Endothelial cell of umbilical vein (primary cell): ENCODE results near the gene PPP1R12C.

Source experiments
- EZH2 ChIP-seq: IDR thresholded peaks from 2 replicates; pipeline ENCODE4 v1.6.1; 2012; ENCODE audit warnings: borderline replicate concordance, low read depth, mild to moderate bottlenecking, moderate library complexity, low read length, inconsistent platforms; ENCODE audit not compliant: severe bottlenecking
- GATA2 ChIP-seq: IDR thresholded peaks from 2 replicates; pipeline ENCODE4 v1.7.0; 2011; ENCODE audit warnings: low read depth, mild to moderate bottlenecking, moderate library complexity, mixed read lengths, low read length; ENCODE audit not compliant: insufficient read length, insufficient read depth
- JUN ChIP-seq: IDR thresholded peaks from 2 replicates; pipeline ENCODE4 v1.6.1; 2011; ENCODE audit warnings: borderline replicate concordance, low read depth; ENCODE audit not compliant: insufficient read length, insufficient read depth
- MYC ChIP-seq: IDR thresholded peaks from one replicate; pipeline ENCODE4 v1.6.1; 2011; ENCODE audit warnings: mild to moderate bottlenecking, low read depth, low read length
- POLR2AphosphoS5 ChIP-seq: IDR thresholded peaks from 2 replicates; pipeline ENCODE4 v1.6.1; 2012; ENCODE audit warnings: low read depth, mild to moderate bottlenecking, control low read depth, low read length, moderate library complexity; ENCODE audit not compliant: insufficient read depth
- TF ChIP-seq, protein P1 (sequence below), 2 donors: IDR thresholded peaks; 1 replicate in 1 of 2; 2 replicates in 1 of 2; pipeline ENCODE4 v1.5.1; 2011; ENCODE audit warnings: low read length in 2 of 2, mild to moderate bottlenecking in 2 of 2, moderate library complexity in 2 of 2, control low read depth in 1 of 2, inconsistent platforms in 1 of 2, low read depth in 1 of 2; ENCODE audit not compliant: insufficient read depth in 1 of 2; ENCODE audit errors: extremely low read depth in 1 of 2

DNA sequence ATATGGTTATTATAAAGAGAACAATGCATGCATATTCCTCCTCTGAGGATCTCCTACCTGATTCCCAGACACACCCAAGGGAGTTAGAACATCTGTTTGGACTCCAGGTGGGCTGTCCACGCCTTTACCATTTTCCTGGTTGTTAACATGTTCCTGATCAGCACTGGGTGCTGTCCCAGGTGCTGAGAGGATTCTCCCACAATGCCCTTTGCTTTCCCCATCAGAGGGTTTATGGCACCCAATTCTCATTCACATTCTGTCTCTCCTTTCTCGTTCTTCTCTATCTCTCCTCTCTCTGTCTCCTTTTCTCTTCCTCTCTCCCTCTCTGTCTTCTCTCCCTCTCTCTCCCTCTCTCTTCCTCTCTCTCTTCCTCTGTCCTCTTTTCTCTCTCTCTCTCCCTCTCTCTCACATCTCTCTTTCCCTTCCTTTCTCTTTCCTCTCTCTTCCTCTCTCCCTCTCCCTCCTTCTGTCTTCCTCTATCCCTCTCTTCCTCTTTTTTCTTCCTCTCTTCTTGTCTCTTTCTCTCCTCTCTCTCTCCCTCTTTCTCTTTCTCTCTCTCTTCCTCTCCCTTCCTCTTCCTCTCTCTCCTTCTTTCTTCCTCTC, 51.2 kb downstream of the PPP1R12C start:
- TF ChIP-seq, protein P1, sequence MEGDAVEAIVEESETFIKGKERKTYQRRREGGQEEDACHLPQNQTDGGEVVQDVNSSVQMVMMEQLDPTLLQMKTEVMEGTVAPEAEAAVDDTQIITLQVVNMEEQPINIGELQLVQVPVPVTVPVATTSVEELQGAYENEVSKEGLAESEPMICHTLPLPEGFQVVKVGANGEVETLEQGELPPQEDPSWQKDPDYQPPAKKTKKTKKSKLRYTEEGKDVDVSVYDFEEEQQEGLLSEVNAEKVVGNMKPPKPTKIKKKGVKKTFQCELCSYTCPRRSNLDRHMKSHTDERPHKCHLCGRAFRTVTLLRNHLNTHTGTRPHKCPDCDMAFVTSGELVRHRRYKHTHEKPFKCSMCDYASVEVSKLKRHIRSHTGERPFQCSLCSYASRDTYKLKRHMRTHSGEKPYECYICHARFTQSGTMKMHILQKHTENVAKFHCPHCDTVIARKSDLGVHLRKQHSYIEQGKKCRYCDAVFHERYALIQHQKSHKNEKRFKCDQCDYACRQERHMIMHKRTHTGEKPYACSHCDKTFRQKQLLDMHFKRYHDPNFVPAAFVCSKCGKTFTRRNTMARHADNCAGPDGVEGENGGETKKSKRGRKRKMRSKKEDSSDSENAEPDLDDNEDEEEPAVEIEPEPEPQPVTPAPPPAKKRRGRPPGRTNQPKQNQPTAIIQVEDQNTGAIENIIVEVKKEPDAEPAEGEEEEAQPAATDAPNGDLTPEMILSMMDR (IDR thresholded peaks at IDR 0.05; ENCODE audit: extremely low read depth in 1 of 2, insufficient read depth in 1 of 2, low read depth in 1 of 2, low read length in 2 of 2) = no peak
- no peak for TF ChIP-seq POLR2AphosphoS5
- TF ChIP-seq JUN = no peak
- peak; percentile 6 for TF ChIP-seq EZH2
- TF ChIP-seq MYC = no peak
- TF ChIP-seq GATA2 = no peak
